Colon (tissue), 2 donors: Measurements from ENCODE around the gene ERCC6L.
A peak's percentile ranks its signal among the peaks of the same experiment; 100 is the strongest.
"Not testable (repeated sequence)": the region's sequence is repeated elsewhere in the genome, so short reads cannot be mapped to it uniquely, and the experiment has no call there.

ENCODE experiments used
- FAIRE-seq: peaks from 2 replicates; lab custom pipeline; 2012; peaks lifted over from hg19 to GRCh38; lab: Jason Lieb, UNC
- donor health status: control.
- donor health status: control.

The ERCC6L gene

DNA sequence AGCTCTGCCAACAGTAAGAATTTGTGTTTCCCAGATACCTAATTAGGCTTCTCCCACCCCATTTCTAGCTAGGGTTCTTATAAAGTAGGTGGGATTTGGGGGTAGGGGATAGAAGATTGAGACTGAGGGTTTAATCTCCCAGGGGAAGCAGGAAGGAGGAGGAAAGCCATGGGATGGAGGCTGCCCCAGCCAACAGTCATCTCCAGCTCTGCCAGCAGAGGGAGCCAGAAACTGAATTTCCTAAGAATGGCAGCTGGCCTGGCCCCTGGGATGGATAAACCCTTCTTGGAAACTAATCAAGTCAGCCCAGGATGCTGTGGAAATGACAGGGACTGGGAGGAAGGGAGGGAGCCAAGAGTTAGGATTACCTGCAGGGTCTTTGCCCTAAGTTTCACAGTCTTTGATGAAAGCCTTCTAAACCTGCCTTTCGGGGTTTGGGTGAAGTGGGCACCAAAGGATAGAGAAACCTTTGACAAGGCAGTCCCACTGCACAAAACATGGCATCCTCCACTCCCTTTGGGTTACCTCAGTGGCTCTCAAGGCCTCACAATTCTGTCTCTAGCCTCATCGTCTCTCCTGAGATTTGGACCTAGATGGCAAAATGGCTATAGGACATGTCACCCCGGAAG lies 6.7 kb upstream of the ERCC6L start:
- no peak for FAIRE-seq

DNA sequence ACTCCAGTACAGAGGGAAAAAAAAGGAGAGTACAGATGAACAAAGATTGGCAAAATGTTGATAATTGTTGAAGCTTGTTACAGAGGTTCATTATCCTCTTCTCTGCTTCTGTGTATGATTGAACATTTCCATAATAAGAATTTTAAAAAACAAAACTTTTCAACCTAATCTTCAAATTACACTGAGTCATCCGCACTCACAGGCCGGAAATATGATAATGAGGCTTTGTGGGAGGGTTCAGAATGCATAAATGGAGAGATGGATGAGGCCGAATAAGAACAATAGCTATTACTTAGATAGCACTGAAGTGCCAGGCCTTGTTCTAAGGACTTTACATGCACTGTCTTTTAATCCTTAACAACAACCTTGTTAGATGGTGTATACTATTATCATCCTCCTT lies 4.6 kb upstream of the ERCC6L start:
- no peak for FAIRE-seq

DNA sequence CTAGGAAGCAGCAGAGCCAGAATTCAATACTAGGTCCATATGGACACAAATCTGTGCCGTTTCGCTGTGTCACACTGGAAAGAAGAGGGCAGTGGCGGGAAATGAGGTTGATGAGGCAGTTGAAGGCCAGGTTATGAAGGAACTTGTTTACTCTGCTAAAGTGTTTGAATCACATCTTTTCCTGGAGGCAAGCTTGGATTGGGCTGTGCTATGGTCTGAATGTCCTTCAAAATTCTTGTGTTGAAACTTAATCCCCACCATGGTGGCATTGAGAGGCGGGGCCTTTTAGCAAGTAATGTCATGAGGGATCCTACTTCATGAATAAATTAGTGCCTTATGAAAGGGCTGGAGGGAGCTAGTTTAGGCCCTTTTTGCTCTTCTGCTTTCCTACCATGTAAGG lies 2.1 kb upstream of the ERCC6L start:
- no peak for FAIRE-seq

DNA sequence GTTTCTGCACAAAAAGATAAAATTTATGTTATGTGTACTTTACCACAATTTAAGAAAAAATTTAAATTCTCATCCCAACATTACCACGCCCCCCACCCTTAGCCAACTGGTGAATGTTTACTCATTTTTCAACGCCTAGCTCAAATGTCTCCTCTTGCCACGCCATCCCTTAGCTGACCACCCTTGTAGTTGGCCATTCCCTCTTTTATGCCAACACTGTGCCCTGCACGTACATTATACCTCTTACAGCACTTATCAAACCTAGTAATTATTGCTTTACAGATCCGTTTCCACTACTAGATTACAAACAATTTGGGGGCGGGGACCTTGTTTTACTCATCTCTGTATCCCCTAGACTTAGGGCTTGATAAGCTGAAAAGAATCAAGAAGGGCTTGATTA lies 644 bp downstream of the ERCC6L start:
- FAIRE-seq: peak; percentile 10

DNA sequence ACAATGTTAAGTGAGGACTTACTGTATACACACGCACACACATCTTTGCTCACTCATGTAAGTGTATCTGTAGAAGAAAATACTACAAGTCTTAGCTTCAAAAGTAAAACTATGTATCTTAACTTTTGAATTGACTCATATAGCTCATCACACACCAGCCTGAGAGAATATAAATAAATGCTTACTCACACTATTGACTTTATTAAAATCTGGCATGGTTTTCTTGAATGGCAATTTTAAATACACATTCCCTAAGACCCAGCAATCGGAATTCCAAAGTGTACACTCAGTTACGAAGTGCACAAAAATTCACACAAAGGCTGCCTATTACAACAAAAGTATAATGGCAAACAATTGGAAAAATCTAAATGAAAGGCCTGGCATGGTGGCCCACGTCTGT lies 2.0 kb downstream of the ERCC6L start:
- no peak for FAIRE-seq

DNA sequence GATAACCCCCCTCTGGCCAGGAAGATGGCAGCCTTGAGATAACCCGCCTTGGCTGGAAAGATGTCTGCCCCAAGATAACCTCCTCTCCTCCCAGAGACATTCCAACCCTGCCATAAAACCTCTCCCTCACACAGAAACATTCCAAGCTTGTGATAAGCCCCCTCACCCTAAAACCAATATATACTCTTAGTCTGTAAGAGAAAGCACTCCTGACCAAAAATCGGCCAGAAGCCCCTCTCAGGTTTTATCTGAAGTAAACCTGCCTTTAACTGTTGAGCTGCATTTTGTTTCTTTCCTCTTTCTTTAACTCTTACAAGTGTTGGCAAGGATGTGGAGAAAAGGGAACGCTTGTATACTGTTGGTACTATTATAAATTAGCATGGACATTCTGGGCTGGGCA lies 8.5 kb downstream of the ERCC6L start:
- no peak for FAIRE-seq

DNA sequence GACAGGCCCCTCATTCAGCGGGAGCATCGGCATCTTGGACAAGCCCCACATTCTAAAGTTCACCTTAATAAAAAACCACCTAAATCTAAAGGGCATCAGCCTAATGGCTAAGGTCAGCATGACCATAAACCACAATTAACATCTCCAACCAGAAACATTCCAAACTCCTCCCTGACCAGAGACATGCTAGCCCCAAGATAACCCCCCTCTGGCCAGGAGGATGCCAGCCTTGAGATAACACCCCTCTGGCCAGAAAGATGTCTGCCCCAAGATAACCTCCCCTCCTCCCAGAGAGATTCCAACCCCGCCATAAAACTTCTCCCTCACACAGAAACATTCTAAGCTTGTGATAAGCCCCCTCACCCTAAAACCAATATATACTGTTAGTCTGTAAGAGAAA lies 18.5 kb downstream of the ERCC6L start:
- not testable (repeated sequence) for FAIRE-seq

DNA sequence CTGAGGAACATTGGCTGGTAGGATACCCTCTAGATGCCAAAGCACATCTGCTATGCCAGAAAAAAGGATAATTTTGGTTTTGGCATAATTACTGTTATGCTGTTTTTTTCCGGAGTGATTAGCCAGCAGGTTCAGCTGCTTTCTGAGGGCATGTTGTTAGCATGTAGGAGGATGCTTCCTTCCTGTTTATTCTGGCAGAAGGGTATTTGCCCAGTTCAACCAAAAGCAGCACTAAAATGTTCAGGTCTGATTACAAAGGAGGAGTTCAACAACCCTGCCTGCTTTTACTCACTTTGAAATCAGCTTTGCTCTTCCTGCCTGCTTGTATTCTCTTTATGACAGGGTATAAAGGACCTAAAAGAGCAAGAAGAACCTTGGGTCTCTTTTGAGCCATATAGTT lies 21.9 kb downstream of the ERCC6L start:
- no peak for FAIRE-seq

DNA sequence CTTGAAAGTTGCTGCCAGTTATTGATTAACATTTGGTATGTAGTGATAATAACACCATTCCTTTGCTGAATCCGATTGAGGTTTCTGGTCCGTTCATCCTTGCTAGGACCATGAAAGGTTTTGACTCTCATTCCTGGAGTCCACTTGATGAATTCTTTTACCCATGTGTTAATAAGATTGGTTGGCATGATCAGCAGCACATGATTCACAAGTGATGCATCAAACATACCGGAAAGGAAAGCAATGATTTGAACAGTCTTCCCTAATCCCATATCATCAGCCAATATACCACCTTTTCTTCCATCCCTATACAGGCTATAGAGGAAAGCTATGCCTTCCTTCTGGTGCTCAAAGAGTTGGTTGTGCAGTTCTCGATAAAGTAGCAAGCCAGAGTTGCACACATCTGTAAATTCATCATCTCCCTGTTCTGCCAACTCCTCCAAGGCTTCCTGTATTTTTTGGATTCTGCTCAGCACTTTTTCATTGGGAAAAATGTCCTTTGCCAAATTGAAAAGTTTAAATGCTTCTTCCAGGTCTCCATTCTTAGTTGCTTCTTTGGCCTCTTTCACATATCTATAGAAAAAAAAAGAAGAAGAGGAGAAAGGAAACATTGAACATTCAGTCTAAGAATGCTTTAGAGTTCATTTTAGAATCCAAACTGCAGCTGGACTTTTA lies 30.6 kb downstream of the ERCC6L start:
- no peak for FAIRE-seq

DNA sequence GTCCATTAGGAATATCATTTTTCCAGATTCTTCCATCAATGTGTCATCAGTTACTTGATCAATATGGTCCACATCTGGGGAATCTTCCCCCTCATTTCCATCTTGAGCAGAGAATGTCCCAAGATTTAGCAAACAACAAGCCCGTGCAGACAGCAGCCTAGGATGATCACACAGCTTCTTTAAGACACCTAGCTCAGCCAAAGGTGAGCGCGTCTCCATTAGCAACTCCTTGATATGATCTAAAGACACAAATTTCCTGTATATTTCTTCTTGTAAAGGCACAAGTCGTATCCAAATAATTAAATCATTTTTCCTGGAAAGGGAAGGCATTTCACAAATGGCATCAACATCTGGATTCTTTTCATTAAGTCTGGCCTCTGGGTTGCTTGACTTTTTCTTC lies 31.5 kb downstream of the ERCC6L start:
- FAIRE-seq: no peak

DNA sequence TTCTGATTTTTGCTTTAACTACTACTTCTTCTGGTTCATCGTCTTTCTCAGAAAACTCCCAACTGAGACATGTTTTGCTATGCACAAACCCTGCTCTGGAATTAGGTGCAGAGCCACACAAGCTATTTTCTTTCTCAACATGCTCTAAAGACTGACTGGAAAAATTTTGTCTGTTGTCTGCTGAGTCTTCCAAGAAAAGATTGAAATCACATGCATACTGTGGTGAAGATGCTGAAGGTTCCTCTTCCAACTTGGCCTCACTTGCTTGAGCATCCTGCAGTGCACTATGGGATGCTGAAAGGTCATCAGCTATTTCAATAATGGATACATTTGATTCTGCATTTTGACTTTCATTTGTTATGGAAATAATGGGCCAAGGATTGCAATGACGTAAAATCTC lies 33.1 kb downstream of the ERCC6L start:
- FAIRE-seq: no peak

DNA sequence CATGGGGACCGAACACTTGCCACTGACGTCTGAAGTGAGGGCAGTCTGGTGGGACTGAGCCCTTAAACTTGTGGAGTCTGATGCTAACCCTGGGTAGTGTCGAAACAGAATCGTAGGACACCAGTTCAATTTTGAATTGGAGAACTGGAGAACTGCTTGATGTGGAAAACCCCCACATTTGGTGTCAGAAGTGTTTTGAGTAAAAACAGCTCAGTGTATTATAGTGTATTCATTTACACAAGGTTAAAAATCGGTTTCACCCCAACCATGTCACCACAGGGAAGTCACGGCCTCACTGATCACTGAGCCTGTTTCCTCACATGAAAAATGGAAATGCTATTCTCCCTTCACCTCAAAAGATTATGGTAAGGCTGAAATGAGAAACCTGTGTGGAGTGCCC lies 35.4 kb downstream of the ERCC6L start:
- FAIRE-seq: no peak

DNA sequence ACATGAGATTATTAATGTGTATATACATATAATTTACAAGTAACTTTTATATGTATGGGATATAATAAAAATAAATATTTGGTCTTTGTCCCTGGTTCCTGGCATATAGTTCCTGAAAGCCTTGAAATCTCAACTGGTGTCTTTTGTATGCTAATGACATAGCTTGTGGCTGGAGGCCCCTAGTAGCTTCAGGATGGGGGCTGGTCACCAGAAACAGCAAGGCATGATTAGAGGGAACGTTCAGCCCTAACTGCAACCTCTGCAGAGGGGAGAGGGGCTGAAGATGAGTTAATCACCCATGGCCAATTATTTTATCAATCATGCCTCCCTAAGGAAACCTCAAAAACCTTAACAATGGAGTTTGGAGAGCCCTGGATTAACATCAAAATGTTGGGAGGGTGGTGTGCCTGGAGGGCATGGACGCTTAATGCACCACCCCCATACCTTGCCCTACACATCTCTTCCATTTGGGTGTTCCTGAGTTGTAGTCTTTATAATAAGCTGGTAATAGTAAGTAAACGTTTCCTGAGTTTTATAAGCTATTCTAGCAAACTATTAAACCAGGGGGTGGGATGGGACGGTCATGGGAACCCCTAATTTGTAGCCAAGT lies 35.9 kb downstream of the ERCC6L start:
- no peak for FAIRE-seq

DNA sequence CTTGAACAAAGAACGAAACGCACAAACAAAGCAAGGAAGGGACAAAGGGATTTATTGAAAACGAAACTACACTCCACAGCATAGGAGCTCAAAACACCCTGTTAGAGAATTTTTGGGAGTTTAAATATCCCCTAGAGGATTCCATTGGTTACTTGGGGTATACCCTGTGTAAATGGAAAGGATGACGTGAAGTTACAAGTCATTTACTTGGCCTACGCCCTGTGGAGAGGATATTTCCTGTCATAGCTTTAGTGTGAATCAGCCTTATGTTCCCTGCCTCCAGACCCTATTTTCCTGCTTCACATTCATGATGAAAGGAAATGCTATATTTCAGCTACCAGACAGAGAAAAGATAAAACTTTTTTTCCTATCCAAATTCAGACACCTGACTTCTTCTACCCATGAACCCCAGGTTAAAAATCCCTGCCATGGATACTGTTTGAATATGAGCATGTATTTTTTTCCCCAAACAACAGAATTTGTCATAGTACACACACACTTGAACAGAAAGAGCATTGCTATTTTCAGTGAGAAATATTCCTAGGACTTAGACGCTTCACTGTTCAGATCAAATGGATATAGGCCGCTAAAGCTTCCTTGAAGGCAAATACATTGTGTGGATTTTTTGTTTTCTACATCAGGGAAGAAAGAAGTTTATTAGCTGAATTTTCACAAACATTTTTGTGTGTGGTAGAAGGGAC lies 36.8 kb downstream of the ERCC6L start:
- no peak for FAIRE-seq

DNA sequence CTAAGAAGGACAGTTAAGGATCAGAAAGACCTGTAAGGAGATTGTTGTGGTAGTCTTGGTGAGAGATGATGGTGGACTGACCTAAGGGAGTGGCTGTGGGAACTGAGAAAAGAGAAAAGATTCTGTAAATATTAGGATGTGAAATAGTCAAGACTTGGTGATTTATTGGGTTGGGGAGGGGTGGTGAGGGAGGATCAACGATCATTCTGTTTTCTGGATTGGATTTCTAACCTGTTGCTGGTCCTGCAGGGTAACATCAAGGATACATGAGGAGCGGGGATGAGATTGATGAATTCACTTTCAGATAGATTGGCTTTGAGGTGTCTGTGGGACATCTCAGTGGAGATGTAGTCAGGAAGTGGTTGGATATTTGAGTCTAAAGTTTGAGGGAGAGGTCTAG lies 55.9 kb downstream of the ERCC6L start:
- FAIRE-seq: no peak

DNA sequence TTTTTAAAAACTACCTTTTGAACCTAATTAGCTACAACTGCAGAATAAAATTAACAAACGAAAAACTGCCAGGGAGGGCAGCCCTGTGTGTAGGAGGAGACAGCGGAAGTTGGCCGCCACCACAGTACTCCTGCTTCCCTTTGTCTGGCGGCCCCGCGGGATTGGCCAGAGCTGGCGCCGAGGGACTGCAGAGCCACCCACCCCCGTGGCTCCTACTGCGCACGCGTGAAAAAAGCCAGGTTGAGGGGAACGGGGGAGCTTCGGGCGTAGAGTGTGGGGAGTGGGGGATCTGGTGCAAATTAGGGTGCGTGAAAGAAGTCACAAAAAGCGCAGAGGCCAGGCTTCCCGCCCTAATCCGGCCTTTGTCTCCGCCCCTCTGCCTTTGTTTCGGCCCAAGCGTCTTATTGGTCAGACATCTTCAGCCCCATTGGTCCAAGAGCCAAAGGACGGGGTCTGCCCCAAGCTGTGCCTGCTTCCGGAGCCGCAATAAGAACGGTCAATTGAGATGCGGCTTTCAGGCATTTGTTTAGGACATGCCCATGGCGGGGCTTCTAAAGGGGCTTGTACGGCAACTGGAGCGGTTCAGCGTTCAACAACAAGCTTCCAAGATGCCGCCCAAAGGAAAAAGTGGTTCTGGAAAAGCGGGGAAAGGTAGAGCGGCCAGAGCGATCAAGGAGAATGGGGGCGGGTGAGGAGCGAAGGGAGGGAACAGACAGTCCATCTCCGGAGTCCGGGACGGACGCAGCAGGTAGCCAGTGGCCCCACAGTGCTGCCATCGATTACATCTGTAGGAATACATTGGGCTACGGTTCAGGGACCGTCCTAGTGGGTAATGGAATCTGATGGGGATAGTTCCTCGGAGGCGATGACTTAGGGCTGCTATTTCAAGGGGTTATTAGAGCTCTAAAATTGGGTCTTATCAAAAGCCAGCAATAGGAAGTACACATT lies 57.4 kb downstream of the ERCC6L start, which contains the start of gene PIN4:
TSS of gene PIN4 (plus strand) at position 580 of the 948 bp plus-strand sequence. CDS start at position 609, 29 bp downstream.
- FAIRE-seq: peak; percentile 90

DNA sequence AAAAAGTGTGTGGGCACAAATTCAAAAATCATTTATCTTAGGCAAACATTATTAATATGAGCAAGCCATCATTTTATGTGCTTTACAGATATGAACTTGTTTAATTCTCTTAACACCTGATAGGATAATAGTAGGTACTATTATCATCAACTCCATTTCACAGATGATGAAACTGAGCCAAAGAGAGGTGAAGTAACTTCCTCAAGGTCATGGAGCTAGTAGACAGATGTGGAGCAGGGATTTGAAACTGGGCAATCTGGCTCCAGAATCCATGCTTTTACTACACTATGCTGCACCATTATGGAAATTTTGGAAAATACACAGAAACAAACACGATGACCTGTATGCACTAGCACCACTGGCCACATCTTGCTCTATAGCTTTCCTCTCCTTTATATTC lies 58.3 kb downstream of the ERCC6L start:
- no peak for FAIRE-seq

DNA sequence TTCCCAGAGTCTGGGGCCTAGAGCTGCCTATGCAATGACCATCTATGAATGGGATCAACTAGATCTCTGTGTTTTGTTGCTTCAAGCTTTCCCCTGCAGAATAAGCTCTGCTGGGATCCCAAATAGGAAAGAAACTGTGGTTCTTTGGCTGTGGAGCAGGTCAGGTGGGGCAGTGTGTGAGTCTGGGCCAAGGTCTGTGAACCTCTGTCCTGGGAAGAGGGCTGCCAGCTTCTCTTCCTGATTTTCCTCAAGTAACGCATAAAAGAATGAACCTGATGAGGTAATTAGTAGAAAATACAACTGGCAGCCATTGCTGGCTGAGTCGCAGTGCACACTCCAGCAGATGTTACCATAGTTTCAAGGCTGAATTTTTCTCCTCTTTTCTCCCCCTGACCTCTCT lies 61.8 kb downstream of the ERCC6L start:
- FAIRE-seq: no peak

DNA sequence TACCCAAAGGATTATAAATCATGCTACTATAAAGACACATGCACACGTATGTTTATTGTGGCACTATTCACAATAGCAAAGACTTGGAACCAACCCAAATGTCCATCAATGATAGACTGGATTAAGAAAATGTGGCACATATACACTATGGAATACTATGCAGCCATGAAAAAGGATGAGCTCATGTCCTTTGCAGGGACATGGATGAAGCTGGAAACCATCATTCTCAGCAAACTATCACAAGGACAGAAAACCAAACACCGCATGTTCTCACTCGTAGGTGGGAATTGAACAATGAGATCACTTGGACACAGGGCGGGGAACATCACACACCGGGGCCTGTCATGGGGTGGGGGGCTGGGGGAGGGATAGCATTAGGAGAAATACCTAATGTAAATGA lies 62.5 kb downstream of the ERCC6L start:
- FAIRE-seq: not testable (repeated sequence)

DNA sequence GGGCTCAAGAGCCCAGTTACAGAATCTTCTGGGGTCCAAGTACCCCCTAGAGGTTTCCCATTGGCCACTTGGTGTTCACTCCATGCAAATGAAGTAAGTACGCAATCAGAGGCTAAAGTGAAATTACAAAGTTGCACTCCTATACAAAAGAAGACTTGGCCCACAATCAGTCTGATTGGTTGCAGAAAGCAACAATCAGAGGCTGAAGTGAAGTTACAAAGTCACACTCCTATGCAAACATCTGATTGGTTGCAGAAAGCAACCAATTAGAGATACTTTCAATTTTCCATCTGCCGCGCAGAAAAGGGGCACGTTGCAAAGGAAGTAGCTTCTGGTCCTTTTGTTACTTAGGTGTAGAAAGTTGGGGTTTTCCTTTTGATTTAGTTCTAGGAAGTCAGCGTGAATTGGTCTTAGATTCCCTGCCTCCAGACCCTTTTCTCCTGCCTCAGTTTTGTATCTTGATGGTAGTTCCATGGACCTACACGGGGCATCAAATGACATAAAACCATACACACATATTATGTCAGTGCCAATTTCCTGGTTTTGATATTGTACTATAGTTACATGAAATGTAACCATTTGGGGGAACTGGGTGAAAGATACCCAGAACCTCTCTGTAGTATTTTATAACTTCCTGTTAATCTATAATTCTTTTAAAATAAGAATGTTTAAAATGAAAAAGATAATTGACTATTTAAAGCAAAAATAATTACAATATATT lies 69.7 kb downstream of the ERCC6L start:
- peak; percentile 96 for FAIRE-seq

DNA sequence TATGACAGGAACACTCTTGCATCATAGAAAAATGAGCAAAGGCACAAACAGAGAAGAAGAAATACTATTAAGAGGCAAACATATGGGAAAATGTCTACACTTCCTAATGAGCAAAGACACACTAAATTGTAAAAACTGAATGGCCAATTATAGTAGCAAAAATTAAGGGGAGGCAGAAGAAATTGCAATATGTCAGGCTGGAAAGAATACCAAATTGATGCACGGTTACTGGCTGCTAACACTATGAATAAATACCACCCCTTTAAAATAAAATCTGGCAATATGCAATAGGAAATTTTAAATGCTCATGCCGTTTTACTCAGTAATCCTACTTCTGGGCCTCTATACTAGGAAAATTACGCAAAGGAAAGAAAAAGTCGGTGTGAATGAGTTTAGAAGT lies 73.3 kb downstream of the ERCC6L start:
- no peak for FAIRE-seq
